GM10266 (cell line): ENCODE data around the gene ODF2.

Experiments
- DNase-seq: peaks from one replicate; pipeline ENCODE4 v3.0.0; 2012; ENCODE audit errors: extremely low spot score
- TF ChIP-seq, protein P1 (sequence below): IDR thresholded peaks from 2 replicates; pipeline ENCODE4 v1.5.1; 2012; ENCODE audit warnings: mild to moderate bottlenecking, low read depth; ENCODE audit not compliant: control insufficient read depth, insufficient read depth; ENCODE audit errors: missing control alignments

Gene ODF2

DNA sequence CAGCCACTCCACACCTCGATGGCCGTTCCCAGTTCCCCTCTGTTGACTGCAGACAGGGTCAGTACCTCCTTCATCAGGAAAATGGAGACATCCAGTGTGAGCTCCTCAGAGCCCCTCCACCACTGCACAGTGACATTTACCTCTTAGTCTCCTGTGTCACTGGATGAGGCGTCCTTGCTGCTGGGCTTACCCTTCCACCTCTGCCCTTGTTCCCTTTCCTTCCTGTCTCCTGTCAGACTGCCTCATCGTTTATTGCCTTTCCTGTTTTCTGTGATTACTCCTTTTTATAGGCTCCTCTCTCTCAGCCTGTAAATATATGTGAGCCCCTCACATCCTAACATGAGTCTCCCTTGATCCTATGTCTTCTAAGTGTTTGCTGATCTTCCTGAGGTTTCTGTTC lies 73.4 kb downstream of the ODF2 start:
- TF ChIP-seq, protein P1, sequence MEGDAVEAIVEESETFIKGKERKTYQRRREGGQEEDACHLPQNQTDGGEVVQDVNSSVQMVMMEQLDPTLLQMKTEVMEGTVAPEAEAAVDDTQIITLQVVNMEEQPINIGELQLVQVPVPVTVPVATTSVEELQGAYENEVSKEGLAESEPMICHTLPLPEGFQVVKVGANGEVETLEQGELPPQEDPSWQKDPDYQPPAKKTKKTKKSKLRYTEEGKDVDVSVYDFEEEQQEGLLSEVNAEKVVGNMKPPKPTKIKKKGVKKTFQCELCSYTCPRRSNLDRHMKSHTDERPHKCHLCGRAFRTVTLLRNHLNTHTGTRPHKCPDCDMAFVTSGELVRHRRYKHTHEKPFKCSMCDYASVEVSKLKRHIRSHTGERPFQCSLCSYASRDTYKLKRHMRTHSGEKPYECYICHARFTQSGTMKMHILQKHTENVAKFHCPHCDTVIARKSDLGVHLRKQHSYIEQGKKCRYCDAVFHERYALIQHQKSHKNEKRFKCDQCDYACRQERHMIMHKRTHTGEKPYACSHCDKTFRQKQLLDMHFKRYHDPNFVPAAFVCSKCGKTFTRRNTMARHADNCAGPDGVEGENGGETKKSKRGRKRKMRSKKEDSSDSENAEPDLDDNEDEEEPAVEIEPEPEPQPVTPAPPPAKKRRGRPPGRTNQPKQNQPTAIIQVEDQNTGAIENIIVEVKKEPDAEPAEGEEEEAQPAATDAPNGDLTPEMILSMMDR: no peak
- no peak for DNase-seq

GRCh38 chr9:128532581-128532980 lies 76.8 kb downstream of the ODF2 start:
- TF ChIP-seq, protein P1: no peak
- no peak for DNase-seq

- no peak for DNase-seq
- TF ChIP-seq, protein P1: no peak
Observed at GRCh38 chr9:128540634-128541360, 85.0 kb downstream of the ODF2 start.

- no peak for DNase-seq
- TF ChIP-seq, protein P1: no peak
Observed at GRCh38 chr9:128546504-128546903, 90.7 kb downstream of the ODF2 start.

DNA sequence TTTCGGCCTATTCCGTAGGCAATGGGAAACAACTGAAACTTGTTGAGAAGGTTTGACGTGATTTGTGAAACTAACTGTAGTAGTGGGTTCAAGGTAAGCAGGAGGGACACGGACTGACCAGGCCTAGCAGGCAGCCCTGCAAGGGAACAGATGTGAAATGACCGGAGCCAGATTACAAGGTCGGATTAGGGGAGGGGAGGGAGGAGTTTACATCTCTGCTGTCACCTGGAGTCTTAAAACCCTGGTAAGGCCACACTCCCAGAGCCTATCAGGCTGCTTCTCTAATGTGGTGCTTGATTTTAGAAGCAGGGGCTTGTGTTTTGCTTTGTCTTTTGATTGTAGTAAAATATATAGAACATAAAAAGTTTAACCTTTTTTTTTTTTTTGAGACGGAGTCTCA lies 93.1 kb downstream of the ODF2 start:
- TF ChIP-seq, protein P1: no peak
- DNase-seq: no peak

GRCh38 chr9:128550226-128550625 lies 94.4 kb downstream of the ODF2 start:
- DNase-seq: peak; percentile 25
- TF ChIP-seq, protein P1: no peak
